NCI-H2227 treated with DMSO at 0.1 percent for 48 hours (cell line): ENCODE data around the gene NAA25.
"Not testable (repeated sequence)": the region's sequence is repeated elsewhere in the genome, so short reads cannot be mapped to it uniquely, and the experiment has no call there.

Experiments
- DNase-seq: peaks from one replicate; lab custom pipeline; 2025; lab: John Stamatoyannopoulos, UW

The NAA25 gene

DNA sequence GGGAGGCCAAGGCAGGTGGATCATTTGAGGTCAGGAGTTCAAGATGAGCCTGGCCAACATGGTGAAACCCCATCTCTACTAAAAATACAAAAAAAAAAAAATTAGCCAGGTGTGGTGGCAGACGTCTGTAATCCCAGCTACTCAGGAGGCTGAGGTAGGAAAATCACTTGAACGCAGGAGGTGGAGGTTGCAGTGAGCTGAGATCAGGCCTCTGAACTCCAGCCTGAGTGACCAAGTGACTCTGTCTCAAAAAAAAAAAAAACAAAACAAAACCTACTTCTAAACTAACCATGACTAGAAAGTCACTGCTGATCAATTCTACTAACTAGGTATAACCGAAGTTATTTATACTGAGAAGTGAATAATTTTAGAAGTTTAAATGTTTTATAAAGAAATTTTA, 99.0 kb downstream of the NAA25 start:
- DNase-seq, result not testable (repeated sequence)

DNA sequence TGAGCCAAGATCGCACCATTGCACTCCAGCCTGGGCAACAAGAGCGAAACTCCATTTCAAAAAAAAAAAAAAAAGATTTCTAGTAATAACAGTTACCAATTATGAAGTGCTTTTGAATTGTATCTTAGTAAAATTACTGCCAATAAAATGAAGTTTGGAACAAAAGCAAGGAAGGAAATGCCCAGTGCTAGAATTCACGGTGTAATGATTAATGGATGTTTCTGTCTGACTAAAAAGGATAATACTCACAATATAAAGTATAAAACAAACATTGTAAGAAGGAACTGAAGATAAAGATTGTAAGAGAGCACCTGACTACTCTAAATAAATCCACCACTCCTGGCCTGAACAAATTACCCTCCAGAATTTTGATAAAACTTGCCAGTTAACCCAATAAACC, 99.7 kb downstream of the NAA25 start:
- DNase-seq, result no peak

DNA sequence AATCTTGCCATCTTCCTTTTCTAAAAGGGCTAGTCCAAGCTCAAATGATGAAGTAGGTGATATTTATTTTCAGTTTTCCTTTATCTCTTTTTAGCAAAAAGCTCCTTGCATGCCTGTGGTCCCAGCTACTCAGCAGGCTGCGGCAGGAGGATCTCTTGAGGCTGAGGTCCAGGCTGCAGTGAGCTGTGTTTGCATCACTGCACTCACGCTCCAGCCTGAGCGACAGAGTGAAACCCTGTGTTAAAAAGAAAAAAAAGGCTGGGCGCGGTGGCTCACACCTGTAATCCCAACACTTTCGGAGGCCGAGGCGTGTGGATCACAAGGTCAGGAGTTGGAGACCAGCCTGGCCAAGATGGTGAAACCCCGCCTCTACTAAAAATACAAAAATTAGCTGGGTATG, 100.6 kb downstream of the NAA25 start:
- no peak for DNase-seq

DNA sequence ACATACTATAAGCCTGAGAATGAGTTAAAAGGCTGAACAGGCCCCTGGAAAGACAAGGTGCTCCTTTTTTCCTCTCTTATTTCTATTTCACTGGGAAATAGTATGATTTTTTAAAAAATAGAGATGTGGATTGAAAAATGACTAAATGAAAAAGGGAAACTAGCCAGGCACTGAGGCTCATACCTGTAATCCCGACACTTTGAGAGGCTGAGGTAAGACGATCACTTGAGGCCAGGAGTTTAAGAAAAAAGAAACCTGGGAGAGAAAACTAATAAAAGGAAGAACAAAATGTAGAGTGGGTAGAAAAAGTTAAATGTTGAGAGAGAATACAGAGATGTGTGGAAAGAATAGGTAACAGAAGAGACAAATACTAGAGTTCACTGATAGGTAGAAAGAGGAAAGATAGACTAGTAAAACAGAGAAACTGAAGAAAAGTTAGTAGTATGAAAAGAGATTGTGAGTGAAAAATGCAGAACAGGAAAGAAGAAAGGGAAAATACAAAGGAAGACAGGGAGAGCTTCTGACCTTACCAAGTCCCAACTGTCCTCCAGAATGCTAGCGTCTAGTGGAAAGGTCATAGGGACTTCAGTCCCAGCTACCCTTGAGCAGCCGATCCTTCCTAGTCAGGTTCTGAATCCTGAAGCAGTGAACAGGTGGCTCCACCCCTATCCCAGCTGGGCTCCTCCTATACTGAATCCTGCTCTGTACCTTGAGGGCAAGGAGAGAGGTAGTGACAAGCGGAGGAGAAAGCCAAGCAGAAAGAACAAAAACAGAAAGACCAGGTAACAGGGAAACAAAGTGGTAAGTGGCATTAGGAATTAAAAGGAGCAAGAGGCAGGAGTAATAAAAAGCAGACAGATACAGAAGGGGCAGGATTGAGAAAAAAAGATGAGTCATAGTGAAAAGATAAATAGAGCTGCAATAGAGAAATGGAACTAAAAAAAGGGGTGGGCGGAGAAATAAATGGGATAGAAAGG, 102.9 kb downstream of the NAA25 start:
- no peak for DNase-seq

DNA sequence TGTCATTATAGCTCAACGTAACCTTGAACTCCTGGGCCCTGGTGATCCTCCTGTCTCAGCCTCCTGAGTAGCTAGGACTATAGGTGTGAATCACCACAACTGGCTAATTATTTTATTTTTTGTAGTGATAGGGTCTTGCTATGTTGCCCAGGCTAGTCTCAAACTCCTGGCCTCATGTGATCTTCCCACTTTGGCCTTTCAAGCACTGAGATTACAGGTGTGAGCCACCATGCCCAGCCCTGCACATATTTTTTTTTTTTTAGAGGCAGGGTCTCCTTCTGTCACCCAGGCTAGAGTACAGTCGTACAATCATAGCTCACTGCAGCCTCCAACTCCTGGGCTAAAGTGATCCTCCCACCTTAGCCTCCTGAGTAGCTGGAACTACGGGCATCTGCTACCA, 104.5 kb downstream of the NAA25 start:
- no peak for DNase-seq

DNA sequence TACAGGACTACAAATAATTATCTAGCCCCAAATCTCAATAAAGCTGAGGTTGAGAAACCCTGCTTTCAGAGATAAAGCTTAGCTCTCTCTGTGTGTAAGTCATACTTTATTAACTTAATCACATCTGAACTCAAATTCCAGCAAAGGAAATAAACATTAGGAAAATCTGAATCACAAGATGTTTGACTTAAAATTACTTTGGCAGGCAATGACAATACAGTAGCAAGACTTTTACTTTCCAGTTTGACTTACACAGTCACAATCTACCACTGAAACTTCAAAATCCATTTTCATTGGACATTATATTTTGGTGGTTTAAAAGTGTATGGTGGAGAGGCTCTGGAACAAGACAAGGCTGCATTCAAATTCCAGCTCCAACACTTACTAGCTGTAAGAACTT, 107.0 kb downstream of the NAA25 start:
- DNase-seq, result no peak

DNA sequence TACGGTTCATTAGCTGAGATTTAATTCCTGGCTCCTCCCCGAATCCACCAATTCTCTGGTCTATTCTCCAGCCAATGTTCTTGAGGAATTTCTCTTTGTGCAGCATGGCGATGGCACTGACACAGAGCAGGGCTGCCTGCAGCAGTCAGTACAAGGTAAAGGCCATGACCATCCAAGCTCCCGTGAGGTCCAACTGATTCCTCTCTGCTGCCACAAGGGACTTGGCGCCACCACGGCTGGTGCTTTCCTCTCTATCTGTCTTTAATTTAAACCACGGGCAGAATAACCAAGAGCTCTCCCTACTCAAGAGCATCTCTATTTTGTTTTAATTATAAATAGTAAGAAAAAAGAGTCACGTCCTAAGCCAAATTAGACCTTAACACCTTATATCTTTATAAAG, 107.8 kb downstream of the NAA25 start:
- DNase-seq, result no peak

DNA sequence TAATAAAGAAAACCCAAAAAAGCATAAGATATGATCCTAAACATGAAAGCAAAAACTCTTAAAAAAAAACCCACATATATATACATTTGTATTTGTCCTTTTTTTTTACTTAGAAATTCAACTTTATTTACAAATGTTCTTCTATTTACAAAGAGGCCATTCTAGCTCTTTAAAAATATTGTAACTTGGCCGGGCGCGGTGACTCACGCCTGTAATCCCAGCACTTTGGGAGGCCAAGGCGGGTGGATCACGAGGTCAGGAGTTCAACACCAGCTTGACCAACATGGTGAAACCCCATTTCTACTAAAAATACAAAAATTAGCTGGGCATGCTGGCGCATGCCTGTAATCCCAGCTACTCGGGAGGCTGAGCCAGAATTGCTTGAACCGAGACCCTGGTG, 109.5 kb downstream of the NAA25 start:
- not testable (repeated sequence) for DNase-seq

DNA sequence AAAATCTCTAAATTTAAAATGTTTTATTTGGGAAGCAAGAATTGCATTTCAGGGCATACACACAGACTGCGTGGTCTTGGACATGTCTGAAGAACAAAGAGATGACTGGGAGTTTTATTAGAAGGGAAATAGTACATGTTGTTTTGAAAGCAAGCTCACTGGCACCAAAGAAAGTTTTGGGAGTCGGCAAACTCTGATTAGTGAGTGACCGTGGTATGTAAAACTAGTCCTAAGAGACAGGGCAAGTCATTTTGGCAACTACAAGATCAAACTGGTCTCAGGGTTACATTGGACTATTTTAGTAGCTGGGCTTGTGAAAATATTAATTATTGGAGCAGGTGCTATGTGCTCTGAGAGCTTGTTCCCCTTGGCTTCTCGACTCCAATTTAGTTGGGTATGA, 110.6 kb downstream of the NAA25 start:
- no peak for DNase-seq

DNA sequence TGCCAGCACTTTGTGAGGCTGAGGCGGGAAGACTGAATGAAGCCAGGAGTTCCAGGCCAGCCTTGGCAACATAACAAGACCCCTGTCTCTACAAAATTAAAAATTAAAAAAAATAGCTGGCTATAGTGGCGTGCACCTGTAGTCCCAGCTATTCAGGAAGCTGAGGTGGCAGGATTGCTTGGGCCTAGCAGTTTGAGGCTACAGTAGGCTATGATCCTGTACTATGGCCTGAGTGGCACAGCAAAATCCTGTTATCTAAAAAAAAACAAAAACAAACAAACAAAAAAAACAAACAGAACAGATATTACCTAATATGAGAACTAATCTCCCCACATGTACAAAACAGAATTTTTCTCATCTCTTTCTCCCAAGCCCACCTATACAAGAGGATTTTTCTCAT, 111.3 kb downstream of the NAA25 start:
- no peak for DNase-seq

DNA sequence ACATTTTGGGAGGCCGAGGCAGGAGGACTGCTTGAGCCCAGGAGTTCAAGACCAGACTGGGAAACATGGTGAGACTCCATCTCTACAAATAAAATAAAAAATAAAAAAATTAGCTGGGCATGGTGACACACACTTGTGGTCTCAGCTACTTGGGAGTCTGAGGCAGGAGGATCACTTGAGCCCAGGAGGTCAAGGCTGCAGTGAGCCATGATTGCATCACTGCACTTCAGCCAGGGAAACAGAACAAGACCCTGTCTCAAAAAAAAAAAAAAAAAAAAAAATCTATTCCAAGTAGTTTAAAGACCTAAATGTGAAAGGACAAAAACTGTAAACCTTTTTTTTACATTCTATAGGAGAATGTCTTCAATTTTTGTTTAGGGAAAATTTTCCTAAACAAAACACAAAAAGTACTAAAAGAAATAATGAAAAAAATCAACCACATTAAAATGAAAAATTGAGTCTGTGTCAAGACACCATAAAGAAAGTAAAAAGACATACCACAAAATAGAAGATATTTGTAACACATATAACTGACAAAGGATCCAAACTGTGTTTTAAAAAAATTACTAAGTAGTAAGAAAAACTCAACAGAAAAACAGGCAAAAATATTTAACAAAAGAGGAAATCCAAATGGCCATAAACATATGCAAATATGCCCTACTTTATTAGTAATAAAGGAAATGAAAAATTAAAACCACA, 112.7 kb downstream of the NAA25 start:
- DNase-seq, result no peak

DNA sequence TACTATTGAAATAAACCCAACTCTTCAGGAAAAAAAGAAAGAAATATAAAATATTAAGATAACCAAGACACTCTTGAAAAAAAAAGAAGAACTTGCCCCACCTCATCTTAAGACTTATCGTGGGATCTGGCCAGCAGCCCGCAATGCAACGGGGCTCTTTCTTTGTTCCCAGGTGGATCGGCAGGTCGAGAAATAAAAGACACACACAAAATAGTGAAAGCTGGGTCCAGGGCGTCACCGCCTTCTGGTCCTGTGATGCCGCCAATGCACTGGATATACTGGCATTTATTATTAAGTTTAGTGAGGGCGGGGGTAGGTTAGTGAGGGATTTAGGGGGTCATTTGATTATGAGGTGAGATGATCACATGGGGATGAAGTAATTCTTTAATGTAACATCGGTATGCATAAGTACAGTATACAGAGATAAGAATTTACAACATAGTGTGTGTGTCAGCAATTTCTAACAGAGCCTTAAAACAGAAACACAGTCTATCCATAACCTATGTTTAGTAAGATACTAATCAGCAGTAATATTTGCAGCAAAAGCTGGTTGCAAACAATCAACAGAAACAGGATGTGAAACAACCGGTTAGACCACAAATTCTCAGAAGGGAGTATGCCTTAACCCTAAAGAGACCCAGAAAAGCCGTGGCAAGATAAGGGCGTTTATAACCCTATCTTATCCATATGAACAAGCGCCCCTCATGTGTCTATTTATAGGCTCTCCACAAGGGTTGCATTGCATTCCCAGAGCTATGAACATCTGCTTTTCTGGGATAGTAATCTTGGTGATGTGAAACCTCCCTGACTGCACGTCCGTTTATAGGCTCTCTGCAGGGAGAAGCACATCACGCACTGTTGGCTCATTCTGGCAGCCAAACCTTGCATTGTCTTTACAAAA, 114.1 kb downstream of the NAA25 start:
- not testable (repeated sequence) for DNase-seq

DNA sequence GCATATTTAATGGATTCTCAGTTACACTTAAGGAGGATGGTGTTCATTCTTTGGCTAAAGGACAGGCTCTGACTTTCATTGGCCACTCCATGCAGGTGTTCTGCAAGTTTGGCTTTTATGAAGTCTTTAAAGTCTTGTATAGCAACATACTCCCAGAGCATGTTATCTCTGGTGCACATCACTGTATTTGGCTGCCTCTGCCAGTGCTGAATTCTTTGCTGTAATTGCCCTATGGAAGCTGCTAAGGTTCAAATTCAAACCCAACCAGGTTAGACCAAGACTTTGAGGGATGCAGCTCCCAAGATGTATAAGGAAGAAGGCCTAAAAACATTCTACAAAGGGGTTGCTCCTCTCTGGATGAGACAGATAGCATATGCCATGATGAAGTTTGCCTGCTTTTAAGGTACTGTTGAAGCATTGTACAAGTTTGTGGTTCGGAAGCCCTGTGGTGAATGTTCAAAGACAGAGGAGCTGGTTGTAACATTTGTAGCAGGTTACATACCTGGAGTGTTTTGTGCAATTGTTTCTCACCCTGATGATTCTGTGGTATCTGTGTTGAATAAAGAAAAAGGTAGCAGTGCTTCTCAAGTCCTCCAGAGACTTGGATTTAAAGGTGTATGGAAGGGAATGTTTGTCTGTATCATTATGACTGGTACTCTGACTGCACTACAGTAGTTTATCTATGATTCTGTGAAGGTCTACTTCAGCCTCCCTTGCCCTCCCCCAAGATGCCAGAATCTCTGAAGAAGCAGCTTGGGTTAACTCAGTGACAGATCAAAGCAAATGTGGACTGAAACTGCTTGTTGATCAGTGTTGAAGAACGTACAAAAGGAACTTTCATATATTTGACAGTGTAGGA, 115.1 kb downstream of the NAA25 start:
- DNase-seq, result no peak

DNA sequence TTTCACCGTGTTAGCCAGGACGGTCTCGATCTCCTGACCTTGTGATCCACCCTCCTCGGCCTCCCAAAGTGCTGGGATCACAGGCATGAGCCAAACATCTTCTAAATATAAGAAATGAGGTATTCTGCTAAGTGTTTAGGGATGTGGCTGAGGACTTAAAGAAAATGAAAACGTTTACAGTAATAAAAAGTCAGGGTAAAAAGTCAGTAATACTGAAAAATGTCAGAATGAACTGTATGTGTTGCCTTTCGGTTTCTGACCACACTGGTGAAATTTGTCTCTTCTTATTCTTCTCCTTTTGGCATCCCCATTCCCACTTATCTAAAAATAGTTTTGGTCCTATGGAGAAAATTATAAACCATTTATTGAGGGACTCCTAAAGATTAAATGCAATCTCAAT, 116.1 kb downstream of the NAA25 start:
- DNase-seq, result no peak

DNA sequence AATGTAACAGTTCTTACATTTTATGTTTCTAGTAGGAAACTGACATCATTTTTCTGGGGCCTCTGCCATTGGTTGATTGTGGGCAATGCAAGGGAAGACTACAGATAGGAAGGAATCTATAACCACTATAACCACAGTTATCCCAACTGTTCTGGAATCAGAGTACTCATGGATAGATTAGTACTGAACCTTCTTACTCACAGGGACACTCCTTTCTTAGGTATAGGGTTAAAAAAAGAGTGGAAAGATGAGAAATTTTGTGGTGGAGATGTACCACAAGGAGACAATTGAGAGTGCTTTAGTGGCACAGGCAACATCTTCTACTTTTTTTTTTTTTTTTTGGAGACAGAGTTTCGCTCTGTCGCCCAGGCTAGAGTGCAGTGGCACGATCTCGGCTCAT, 116.6 kb downstream of the NAA25 start:
- no peak for DNase-seq

DNA sequence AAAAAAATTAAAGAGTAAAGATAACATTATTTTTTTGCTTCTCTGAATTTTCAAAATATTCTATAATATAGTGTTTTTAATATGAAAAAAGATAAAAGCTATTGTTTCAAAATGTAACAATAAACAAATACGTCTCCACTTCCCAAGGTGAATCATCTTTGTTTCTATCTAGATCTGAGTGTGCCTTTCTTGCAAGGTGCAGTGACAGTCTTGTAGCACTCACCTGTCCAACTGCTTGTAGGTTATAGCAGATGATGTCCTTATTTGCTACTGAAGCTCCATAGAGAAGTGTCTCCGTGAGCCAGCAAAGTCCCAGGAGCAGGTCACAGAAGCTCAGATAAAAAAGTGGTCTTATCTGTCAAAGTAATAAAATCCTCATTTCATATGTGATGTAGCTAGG, 117.0 kb downstream of the NAA25 start:
- DNase-seq, result no peak

DNA sequence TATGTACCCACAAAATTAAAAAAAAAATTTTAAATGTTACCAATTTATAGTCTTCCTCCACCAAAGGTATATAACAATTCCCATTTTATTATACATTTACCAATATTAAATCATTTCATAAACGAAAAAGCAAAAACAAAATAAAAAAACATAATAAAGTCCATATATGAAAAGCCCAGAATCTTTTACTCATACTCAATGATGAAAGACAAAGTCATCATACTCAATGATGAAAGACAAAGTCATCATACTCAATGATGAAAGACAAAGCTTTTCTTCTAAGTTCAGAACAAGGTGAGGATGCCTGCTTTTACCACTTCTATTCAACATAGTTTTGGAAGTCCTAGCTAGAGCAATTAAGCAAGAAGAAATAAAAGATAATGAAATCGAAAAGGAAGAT, 123.8 kb downstream of the NAA25 start:
- no peak for DNase-seq

DNA sequence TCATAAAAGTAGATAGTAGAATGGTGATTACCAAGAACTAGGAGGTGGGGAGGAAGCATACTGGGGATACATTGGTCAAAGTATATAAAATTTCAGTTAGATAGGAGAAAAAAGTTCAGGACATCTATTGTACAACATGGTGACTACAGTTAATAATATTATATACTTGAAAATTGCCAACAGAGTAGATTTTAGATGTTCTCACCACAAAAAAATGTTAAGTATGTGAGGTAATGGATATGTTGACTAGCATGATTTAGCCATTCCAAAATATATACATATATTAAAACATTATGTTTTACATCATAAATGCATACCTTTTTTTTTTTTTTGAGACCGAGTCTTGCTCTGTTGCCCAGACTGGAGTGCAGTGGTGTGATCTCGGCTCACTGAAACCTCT, 126.6 kb downstream of the NAA25 start:
- no peak for DNase-seq

DNA sequence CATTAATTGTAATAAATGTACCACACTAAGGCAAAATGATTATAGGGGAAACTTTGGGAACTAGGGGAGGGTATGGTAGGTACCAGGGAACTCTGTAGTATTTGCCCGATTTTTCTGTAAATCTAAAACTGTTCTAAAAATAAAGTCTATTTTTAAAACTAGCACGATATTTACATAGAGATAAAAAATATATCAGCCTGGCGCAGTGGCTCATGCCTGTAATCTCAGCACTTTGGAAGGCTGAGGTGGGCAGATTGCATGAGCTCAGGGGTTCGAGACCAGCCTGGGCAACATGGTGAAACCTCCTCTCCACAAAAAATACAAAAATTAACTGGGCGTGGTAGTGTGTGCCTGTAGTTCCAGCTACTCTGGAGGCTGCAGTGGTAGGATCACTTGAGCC, 128.0 kb downstream of the NAA25 start:
- DNase-seq, result no peak

DNA sequence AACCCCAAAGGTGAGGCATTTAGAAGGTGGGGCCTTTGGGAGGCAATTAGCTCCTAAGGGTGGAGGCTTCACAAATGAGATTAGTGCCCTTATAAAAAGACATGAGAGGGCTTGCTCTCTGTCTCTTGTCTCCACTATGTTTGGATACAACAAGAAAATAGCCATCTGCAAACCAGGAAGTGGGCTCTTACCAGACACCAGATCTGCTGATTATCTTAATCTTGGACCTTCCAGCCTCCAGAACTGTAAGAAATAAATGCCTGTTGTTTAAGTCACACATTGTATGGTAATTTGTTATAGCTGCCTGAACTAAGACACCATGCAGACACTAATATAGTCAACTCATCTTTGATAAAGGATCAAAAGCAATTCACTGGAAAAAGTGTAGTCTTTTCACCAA, 130.0 kb downstream of the NAA25 start:
- DNase-seq, result no peak

DNA sequence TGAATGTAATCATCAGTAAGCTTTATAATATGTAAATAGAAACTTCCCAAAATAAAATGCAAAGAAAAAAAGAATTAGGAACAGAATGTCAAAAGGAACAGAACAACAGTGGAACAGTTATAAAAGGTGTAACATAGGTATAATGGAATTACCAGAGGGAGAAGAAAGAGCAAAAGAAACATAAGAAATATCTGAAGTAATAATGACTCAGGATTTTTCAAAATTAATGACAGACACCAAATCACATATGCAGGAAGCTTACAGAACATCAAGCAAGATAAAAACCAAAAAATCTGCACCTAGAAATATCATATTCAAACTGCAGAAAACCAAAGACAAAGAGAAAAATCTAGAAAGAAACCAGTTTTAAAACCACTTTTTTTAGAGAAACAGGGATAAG, 131.7 kb downstream of the NAA25 start:
- DNase-seq, result no peak
